Body of pancreas (tissue), 4 donors: Measurements from ENCODE around the gene RSAD2.

Experiments
- CTCF ChIP-seq, 7 experiments: fragments of 450-650 bp in 4 of 7; fragments of 200-600 bp in 3 of 7; sonication (generic) in 3 of 7; IDR thresholded peaks; one replicate each; pipeline ENCODE4 v1.5.1; 2016 to 2019; ENCODE audit warnings: antibody characterized with exemption in 7 of 7
- POLR2A ChIP-seq, 3 donors: fragments of 450-650 bp; IDR thresholded peaks; one replicate each; pipeline ENCODE4 v1.6.1; 2016; ENCODE audit warnings: antibody characterized with exemption in 3 of 3, mild to moderate bottlenecking in 2 of 3

GRCh38 chr2:6885968-6886367, 8.4 kb downstream of the RSAD2 start:
- TF ChIP-seq POLR2A (IDR thresholded peaks at IDR 0.05) (no peak), CTCF (IDR thresholded peaks at IDR 0.05) (no peak)
